Ascending aorta (tissue), 2 donors: ENCODE measurements around the gene SEMA4C. TPM values are rescaled to one million over a fixed set of nuclear protein-coding genes. Genes with fewer than 3 reads are reported as not detected.

Source experiments
- DNase-seq, 2 donors: peaks; one replicate each; pipeline ENCODE4 v3.0.0-alpha.2; 2019; ENCODE audit warnings: low spot score in 2 of 2
- H3K27ac ChIP-seq, 2 donors: fragments of 200-600 bp; sonication (generic); one replicate each; pipeline ENCODE4 v1.5.1; 2016 to 2017; ENCODE audit warnings: mild to moderate bottlenecking in 1 of 2
- H3K27me3 ChIP-seq: fragments of 200-600 bp; sonication (generic); one replicate; pipeline ENCODE4 v1.5.1; 2017
- H3K36me3 ChIP-seq, 2 donors: fragments of 200-600 bp; sonication (generic); one replicate each; pipeline ENCODE4 v1.5.1; 2016
- H3K4me1 ChIP-seq, 2 donors: fragments of 200-600 bp; sonication (generic); one replicate each; pipeline ENCODE4 v1.5.1; 2016 to 2017; ENCODE audit warnings: mild to moderate bottlenecking in 1 of 2
- H3K4me3 ChIP-seq, 2 donors: fragments of 200-600 bp; sonication (generic); one replicate each; pipeline ENCODE4 v1.5.1; 2016 to 2017; ENCODE audit warnings: mild to moderate bottlenecking in 1 of 2
- H3K9me3 ChIP-seq, 2 donors: fragments of 200-600 bp; sonication (generic); one replicate each; pipeline ENCODE4 v1.5.1; 2016
- CTCF ChIP-seq, 3 experiments: fragments of 200-600 bp in 2 of 3; fragments of 450-650 bp in 1 of 3; sonication (generic) in 2 of 3; IDR thresholded peaks; one replicate each; pipeline ENCODE4 v1.5.1; 2016 to 2019; ENCODE audit warnings: antibody characterized with exemption in 3 of 3, mild to moderate bottlenecking in 1 of 3, moderate library complexity in 1 of 3
- intact Hi-C: fragments of 100-400 bp; cut with DNase I; formaldehyde crosslinking; loops from one replicate; pipeline ENCODE4 v1.15.1; 2023
- total RNA-seq: library from RNA; depleted of rRNA; stranded (reverse); fragments of >200 nt; gene quantifications from one replicate; pipeline ENCODE4 v1.1.0, GENCODE V29; 2016

Gene SEMA4C
- total RNA-seq, 1 donor from 2014 or later = 56.9 TPM

- Histone ChIP-seq H3K4me1 (peaks cover 2 to 12% of the 10 kb centered on the region in 2 donors), H3K27me3 (no peaks in the 10 kb centered on the region), H3K27ac (no peak overlapping the region), H3K4me3 (no peak overlapping the region), H3K36me3 (no peaks in the 10 kb centered on the region), H3K9me3 (no peaks in the 10 kb centered on the region)
- no peak for TF ChIP-seq CTCF (IDR thresholded peaks at IDR 0.05)
- no peak for DNase-seq
- intact Hi-C loops = loop anchor here (10.0 kb wide), 1 partner anchor 613 kb away; the partner anchor contains the start of genes CIAO1 and TMEM127
Measured at GRCh38 chr2:96877631-96878092, 7.8 kb upstream of the SEMA4C start.

GRCh38 chr2:96877042-96877451, 7.2 kb upstream of the SEMA4C start:
- H3K4me1 ChIP-seq = peaks cover 2 to 12% of the 10 kb centered on the region in 2 donors
- intact Hi-C loops = loop anchor here (10.0 kb wide), 1 partner anchor 612 kb away; the partner anchor contains the start of genes CIAO1 and TMEM127
- DNase-seq = no peak
- H3K36me3 ChIP-seq = no peaks in the 10 kb centered on the region
- no peak overlapping the region for H3K4me3 ChIP-seq
- H3K9me3 ChIP-seq = no peaks in the 10 kb centered on the region
- H3K27ac ChIP-seq = no peak overlapping the region
- H3K27me3 ChIP-seq = no peaks in the 10 kb centered on the region
- TF ChIP-seq CTCF (IDR thresholded peaks at IDR 0.05) = no peak

- H3K27ac ChIP-seq = no peak overlapping the region
- no peak for TF ChIP-seq CTCF (IDR thresholded peaks at IDR 0.05)
- H3K9me3 ChIP-seq = no peaks in the 10 kb centered on the region
- intact Hi-C loops = loop anchor here (10.0 kb wide), 1 partner anchor 612 kb away; the partner anchor contains the start of genes CIAO1 and TMEM127
- H3K36me3 ChIP-seq = no peaks in the 10 kb centered on the region
- H3K4me3 ChIP-seq = no peak overlapping the region
- H3K4me1 ChIP-seq = peaks cover 2 to 12% of the 10 kb centered on the region in 2 donors
- no peak for DNase-seq
- no peaks in the 10 kb centered on the region for H3K27me3 ChIP-seq
Measured at GRCh38 chr2:96876269-96877041, 6.6 kb upstream of the SEMA4C start.

GRCh38 chr2:96875498-96876268, 5.8 kb upstream of the SEMA4C start:
- H3K27ac ChIP-seq = no peak overlapping the region
- H3K36me3 ChIP-seq = no peaks in the 10 kb centered on the region
- H3K27me3 ChIP-seq = no peaks in the 10 kb centered on the region
- TF ChIP-seq CTCF (IDR thresholded peaks at IDR 0.05) = no peak
- H3K4me3 ChIP-seq = no peak overlapping the region
- H3K4me1 ChIP-seq = peaks cover 2 to 16% of the 10 kb centered on the region in 2 donors
- DNase-seq = no peak
- no peaks in the 10 kb centered on the region for H3K9me3 ChIP-seq
- intact Hi-C loops = loop anchor here (10.0 kb wide), 1 partner anchor 611 kb away; the partner anchor contains the start of genes CIAO1 and TMEM127

GRCh38 chr2:96874198-96874831, 4.4 kb upstream of the SEMA4C start:
- Histone ChIP-seq H3K9me3 (no peaks in the 10 kb centered on the region), H3K27ac (peak overlapping the region; percentile 58 to 61), H3K27me3 (no peaks in the 10 kb centered on the region), H3K4me3 (no peak overlapping the region), H3K4me1 (peaks cover 2 to 19% of the 10 kb centered on the region in 2 donors), H3K36me3 (no peaks in the 10 kb centered on the region)
- intact Hi-C loops = loop anchor here (10.0 kb wide), 1 partner anchor 610 kb away; the partner anchor contains the start of genes CIAO1 and TMEM127
- TF ChIP-seq CTCF (IDR thresholded peaks at IDR 0.05) = no peak
- DNase-seq = no peak
